Esophagus squamous epithelium (tissue), 5 donors: Measurements from ENCODE around the gene COL16A1. TPM values are rescaled to one million over a fixed set of nuclear protein-coding genes. Genes with fewer than 3 reads are reported as not detected.

Source experiments
- DNase-seq: peaks from one replicate; lab custom pipeline; 2025; lab: John Stamatoyannopoulos, UW
- H3K27ac ChIP-seq, 4 donors: fragments of 200-600 bp; sonication (generic); one replicate each; pipeline ENCODE4 v1.5.1; 2016 to 2019; ENCODE audit warnings: mild to moderate bottlenecking in 1 of 4
- H3K27me3 ChIP-seq, 4 donors: fragments of 200-600 bp; sonication (generic); 1 replicate in 3 of 4; 2 replicates in 1 of 4; pipeline versions ENCODE4 v1.5.1 to v1.6.0; 2017 to 2021; ENCODE audit warnings: antibody characterized with exemption in 1 of 4
- H3K36me3 ChIP-seq, 3 donors: fragments of 200-600 bp; sonication (generic); one replicate each; pipeline ENCODE4 v1.5.1; 2016 to 2019
- H3K4me1 ChIP-seq, 3 donors: fragments of 200-600 bp; sonication (generic); one replicate each; pipeline ENCODE4 v1.5.1; 2017 to 2019
- H3K4me3 ChIP-seq, 4 donors: fragments of 200-600 bp; sonication (generic); 1 replicate in 3 of 4; 2 replicates in 1 of 4; pipeline ENCODE4 v1.5.1; 2016 to 2019; ENCODE audit warnings: mild to moderate bottlenecking in 2 of 4, moderate library complexity in 1 of 4
- H3K9me3 ChIP-seq, 3 donors: fragments of 200-600 bp; sonication (generic); one replicate each; pipeline ENCODE4 v1.5.1; 2016 to 2019
- POLR2A ChIP-seq, 4 donors: fragments of 450-650 bp; IDR thresholded peaks; one replicate each; pipeline ENCODE4 v1.6.1; 2017; ENCODE audit warnings: antibody characterized with exemption in 4 of 4, mild to moderate bottlenecking in 4 of 4, moderate library complexity in 3 of 4
- WGBS, 2 donors: methylation state at CpG; one replicate each; pipeline ENCODE4 v1.1.5; 2018; 5-methylcytosine and 5-hydroxymethylcytosine counted together
- intact Hi-C: fragments of 100-400 bp; cut with DNase I; formaldehyde crosslinking; loops from one replicate; pipeline ENCODE4 v1.15.0; 2022
- total RNA-seq, 4 donors: library from RNA; depleted of rRNA; stranded (reverse); fragments of >200 nt; gene quantifications; one replicate each; pipeline ENCODE4 v1.1.0, GENCODE V29; 2016
- TF ChIP-seq, protein P1 (sequence below), 6 experiments: fragments of 450-650 bp in 4 of 6; fragments of 200-600 bp in 2 of 6; sonication (generic) in 2 of 6; IDR thresholded peaks; one replicate each; pipeline ENCODE4 v1.5.1; 2016 to 2019; ENCODE audit warnings: antibody characterized with exemption in 6 of 6, mild to moderate bottlenecking in 4 of 6, moderate library complexity in 4 of 6
- donor health status: DM: yes; HTN: yes; CAD: no.

COL16A1 gene
- total RNA-seq, 4 donors from 2014 or later: 8.8 to 35.5 (median 16.4) TPM

DNA sequence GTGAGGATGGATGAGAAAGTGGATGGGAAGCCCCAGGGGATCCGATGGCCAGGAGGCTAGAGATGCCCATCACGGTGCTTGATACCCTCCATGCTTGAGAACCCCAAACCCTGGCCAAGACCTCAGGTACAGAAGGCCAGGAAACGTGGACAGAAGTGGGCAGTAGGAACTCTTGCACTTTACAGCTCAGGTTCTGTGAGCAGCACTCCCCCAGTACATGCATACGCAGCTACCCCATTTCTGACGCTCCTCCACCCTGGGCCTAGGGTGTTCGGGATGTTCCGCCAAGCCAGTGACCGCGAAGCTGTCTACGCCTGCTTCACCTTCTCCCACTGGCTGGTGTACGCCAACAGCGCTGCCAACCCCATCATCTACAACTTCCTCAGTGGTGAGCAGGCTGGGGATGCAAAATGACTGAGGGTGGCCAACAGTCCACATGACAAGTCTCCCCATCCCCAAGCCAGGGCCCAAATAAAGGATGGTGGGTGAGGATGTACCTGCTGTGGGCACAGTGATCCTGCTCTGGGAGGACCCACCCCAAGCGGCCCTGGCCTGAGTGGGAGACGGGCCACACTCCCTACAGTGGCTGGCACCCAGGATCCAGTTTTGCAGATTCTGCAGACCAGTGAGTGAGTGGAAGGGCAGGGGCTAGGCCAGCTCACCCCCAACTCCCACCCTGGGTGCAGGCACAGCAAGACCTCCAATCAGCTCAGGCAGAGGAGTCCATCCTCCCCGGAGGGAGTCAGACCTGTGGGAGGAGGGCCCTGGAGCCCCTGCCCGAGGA lies 78.9 kb downstream of the COL16A1 start:
- H3K9me3 ChIP-seq: no peaks in the 10 kb centered on the region
- intact Hi-C loops: no loop called here
- no peak overlapping the region for H3K27ac ChIP-seq
- no peak for DNase-seq
- H3K4me1 ChIP-seq: peaks cover 6 to 29% (median 17%) of the 10 kb centered on the region in 3 donors
- 90% methylated on average over 5 to 10 of the region's 16 CpGs for WGBS, 2 donors
- H3K27me3 ChIP-seq: no peaks in the 10 kb centered on the region
- TF ChIP-seq POLR2A (IDR thresholded peaks at IDR 0.05): no peak
- TF ChIP-seq, protein P1, sequence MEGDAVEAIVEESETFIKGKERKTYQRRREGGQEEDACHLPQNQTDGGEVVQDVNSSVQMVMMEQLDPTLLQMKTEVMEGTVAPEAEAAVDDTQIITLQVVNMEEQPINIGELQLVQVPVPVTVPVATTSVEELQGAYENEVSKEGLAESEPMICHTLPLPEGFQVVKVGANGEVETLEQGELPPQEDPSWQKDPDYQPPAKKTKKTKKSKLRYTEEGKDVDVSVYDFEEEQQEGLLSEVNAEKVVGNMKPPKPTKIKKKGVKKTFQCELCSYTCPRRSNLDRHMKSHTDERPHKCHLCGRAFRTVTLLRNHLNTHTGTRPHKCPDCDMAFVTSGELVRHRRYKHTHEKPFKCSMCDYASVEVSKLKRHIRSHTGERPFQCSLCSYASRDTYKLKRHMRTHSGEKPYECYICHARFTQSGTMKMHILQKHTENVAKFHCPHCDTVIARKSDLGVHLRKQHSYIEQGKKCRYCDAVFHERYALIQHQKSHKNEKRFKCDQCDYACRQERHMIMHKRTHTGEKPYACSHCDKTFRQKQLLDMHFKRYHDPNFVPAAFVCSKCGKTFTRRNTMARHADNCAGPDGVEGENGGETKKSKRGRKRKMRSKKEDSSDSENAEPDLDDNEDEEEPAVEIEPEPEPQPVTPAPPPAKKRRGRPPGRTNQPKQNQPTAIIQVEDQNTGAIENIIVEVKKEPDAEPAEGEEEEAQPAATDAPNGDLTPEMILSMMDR (IDR thresholded peaks at IDR 0.05): no peak
- no peak overlapping the region for H3K4me3 ChIP-seq
- H3K36me3 ChIP-seq: peaks cover 5 to 37% (median 12%) of the 10 kb centered on the region in 3 donors

DNA sequence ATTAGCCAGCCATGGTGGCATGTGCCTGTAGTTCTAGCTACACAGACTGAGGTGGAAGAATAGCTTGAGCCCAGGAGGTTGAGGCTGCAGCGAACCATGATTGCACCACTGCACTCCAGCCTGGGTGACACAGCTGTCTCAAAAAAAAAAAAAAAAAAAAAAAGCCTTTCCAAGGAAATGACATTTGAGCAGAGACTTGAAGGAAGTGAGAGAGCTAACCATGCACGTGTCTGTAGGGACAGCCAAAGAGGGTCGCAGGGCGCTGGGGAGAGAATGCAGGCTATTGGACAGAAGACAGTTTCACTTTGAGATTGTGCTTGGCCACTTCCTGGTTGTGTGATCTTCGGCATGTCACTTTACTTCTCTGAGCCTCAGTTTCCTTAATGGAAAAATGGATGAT lies 79.5 kb downstream of the COL16A1 start:
- Histone ChIP-seq H3K4me1 (peaks cover 6 to 29% (median 17%) of the 10 kb centered on the region in 3 donors), H3K9me3 (no peaks in the 10 kb centered on the region), H3K27me3 (peaks cover 0 to 1% (median 0%) of the 10 kb centered on the region in 4 donors), H3K27ac (no peak overlapping the region), H3K4me3 (no peak overlapping the region), H3K36me3 (peaks cover 5 to 31% (median 6%) of the 10 kb centered on the region in 3 donors)
- intact Hi-C loops: no loop called here
- TF ChIP-seq, protein P1 (IDR thresholded peaks at IDR 0.05): no peak
- TF ChIP-seq POLR2A (IDR thresholded peaks at IDR 0.05): no peak
- DNase-seq: no peak
- WGBS, 2 donors: 74 to 87% methylated on average over 4 to 5 of the region's 5 CpGs

DNA sequence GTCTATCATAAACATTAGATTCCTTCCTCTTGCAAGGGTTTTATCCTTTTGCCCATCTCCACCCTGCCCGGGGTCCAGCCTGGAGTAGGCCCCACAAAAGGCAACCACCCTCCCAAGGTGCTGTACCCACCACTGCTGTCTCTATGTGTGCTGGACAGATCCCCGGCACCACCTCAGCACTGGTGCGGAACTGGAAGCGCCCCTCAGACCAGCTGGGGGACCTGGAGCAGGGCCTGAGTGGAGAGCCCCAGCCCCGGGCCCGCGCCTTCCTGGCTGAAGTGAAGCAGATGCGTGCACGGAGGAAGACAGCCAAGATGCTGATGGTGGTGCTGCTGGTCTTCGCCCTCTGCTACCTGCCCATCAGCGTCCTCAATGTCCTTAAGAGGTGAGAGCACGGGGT lies 80.5 kb downstream of the COL16A1 start:
- Histone ChIP-seq H3K4me3 (no peak overlapping the region), H3K9me3 (no peaks in the 10 kb centered on the region), H3K4me1 (peaks cover 4 to 25% (median 17%) of the 10 kb centered on the region in 3 donors), H3K36me3 (peaks cover 4 to 22% (median 5%) of the 10 kb centered on the region in 3 donors), H3K27ac (no peak overlapping the region), H3K27me3 (peaks cover 0 to 11% (median 0%) of the 10 kb centered on the region in 4 donors)
- DNase-seq: no peak
- TF ChIP-seq, protein P1 (IDR thresholded peaks at IDR 0.05): no peak
- TF ChIP-seq POLR2A (IDR thresholded peaks at IDR 0.05): no peak
- intact Hi-C loops: no loop called here
- WGBS, 2 donors: 90 to 100% methylated on average over 4 to 6 of the region's 12 CpGs

DNA sequence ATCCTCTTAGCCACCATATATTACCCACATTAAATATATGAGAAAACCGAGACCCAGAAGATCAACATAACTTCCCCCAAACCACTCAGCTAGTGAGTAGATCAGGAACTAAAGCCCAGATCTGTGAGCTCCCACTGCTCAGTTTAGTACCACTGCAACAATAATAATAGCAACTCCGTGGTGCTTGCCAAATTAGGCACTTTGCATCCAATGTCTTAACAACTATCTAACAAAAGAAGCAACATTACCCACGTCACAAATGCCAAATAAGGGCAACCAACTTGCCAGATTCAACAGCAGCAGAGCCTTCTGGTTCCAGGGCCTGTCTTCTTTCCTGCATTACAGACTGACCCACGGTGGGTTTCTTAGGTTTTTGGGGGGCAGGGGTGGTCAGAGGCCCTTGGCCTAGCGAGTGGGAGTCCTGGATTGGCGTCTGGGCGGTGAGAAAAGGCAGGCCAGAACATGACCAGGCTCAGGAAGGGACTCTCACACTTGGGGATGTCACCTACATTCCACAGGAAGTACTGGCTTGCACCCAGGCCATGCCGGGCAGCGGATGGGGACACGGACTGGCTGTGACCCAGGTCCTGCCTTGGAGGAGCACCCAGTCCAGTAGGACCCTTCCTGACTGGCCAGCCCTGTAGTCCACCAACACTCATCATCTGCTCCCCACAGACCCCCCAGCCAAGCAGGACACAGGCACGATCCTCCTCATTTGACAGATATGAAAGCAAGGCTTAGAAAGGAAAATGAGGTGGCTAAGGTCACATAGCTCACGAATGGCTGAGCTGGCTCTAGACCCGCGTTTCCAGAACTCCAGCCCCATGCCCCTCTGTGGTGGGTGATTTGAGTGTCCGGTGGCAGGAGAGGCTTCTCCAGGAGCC lies 81.7 kb downstream of the COL16A1 start:
- no peak overlapping the region for H3K27ac ChIP-seq
- intact Hi-C loops: no loop called here
- peaks cover 11 to 25% (median 13%) of the 10 kb centered on the region in 3 donors for H3K4me1 ChIP-seq
- H3K36me3 ChIP-seq: peaks cover 0 to 10% (median 0%) of the 10 kb centered on the region in 3 donors
- no peaks in the 10 kb centered on the region for H3K9me3 ChIP-seq
- no peak overlapping the region for H3K4me3 ChIP-seq
- 75% methylated on average over 2 to 7 of the region's 15 CpGs for WGBS, 2 donors
- no peak for TF ChIP-seq POLR2A (IDR thresholded peaks at IDR 0.05)
- H3K27me3 ChIP-seq: peaks cover 0 to 23% (median 3%) of the 10 kb centered on the region in 4 donors
- DNase-seq: no peak

DNA sequence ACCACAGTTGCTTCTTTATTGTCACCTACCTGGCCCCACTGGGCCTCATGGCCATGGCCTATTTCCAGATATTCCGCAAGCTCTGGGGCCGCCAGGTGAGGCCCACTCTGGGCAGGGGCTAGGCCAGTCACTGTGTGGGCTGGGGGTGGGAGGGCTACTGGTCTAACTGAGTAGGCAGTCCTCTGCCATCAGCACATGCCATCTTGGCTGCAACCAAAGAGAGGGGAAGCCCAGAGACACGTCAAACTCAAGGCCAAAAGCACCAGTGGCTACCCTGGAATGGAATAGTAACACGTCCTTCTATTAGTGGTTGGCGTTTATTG lies 82.4 kb downstream of the COL16A1 start:
- no peak overlapping the region for H3K27ac ChIP-seq

More for the DNA sequence above, 82.4 kb downstream of the COL16A1 start:
- Histone ChIP-seq H3K27me3 (peaks cover 0 to 30% (median 3%) of the 10 kb centered on the region in 4 donors), H3K9me3 (no peaks in the 10 kb centered on the region), H3K36me3 (peaks cover 0 to 4% (median 0%) of the 10 kb centered on the region in 3 donors), H3K4me3 (no peak overlapping the region), H3K4me1 (peaks cover 8 to 20% (median 11%) of the 10 kb centered on the region in 3 donors)
- 90 to 93% methylated on average over 3 to 5 of the region's 5 CpGs for WGBS, 2 donors
- intact Hi-C loops: no loop called here
- DNase-seq: no peak
- TF ChIP-seq, protein P1 (IDR thresholded peaks at IDR 0.05): no peak
- TF ChIP-seq POLR2A (IDR thresholded peaks at IDR 0.05): no peak
